Left lung (tissue), 10 donors: ENCODE measurements around the gene YY1. TPM values are rescaled to one million over a fixed set of nuclear protein-coding genes. Genes with fewer than 3 reads are reported as not detected.
A peak's percentile ranks its signal among the peaks of the same experiment; 100 is the strongest.
"Not testable (repeated sequence)": the region's sequence is repeated elsewhere in the genome, so short reads cannot be mapped to it uniquely, and the experiment has no call there.

ENCODE experiments used
- ATAC-seq: fragments of 200-7000 bp; cut with Tn5 transposase; one replicate; pipeline ENCODE4 v1.9.1; 2020; ENCODE audit warnings: moderate library complexity
- DNase-seq, 4 donors: peaks; one replicate each; pipeline ENCODE4 v3.0.0-alpha.2; 2013 to 2020
- H3K27ac ChIP-seq, 2 donors: fragments of 200-600 bp; sonication (generic) in 1 of 2; one replicate each; pipeline versions ENCODE4 v1.5.0 to v1.8.0; 2020 to 2021
- H3K27me3 ChIP-seq, 2 donors: fragments of 200-600 bp; sonication (generic) in 1 of 2; one replicate each; pipeline versions ENCODE4 v1.5.0 to v1.8.0; 2020 to 2021
- H3K36me3 ChIP-seq, 2 donors: fragments of 200-600 bp; sonication (generic) in 1 of 2; one replicate each; pipeline versions ENCODE4 v1.5.0 to v1.8.0; 2020 to 2021
- H3K4me1 ChIP-seq, 2 donors: fragments of 200-600 bp; one replicate each; pipeline ENCODE4 v1.8.0; 2021
- H3K4me3 ChIP-seq, 2 donors: fragments of 200-600 bp; sonication (generic) in 1 of 2; one replicate each; pipeline versions ENCODE4 v1.5.0 to v1.8.0; 2020 to 2021; ENCODE audit warnings: mild to moderate bottlenecking in 1 of 2
- H3K9me3 ChIP-seq, 2 donors: fragments of 200-600 bp; sonication (generic) in 1 of 2; one replicate each; pipeline versions ENCODE4 v1.5.0 to v1.8.0; 2020 to 2021
- intact Hi-C, 2 donors: fragments of 100-400 bp; cut with DNase I; formaldehyde crosslinking; loops; one replicate each; pipeline versions ENCODE4 v1.11.2 to v1.14.2; 2022
- polyA plus RNA-seq, 6 donors: library from polyadenylated mRNA; unstranded; fragments of 120-200 nt; gene quantifications; one replicate each; pipeline ENCODE4 v1.2.1, GENCODE V29; 2013; ENCODE audit not compliant: insufficient read length in 6 of 6
- total RNA-seq, 2 donors: library from RNA; stranded (reverse); fragmentation: NEBNext Ultra II Directional; extraction: Animal tissue kit (Norgen Biotek cat#: 25700); gene quantifications; one replicate each; pipeline ENCODE4 v1.2.1, GENCODE V29; 2021
- TF ChIP-seq, protein P1 (sequence below), 2 donors: fragments of 200-600 bp; sonication (generic) in 1 of 2; IDR thresholded peaks; one replicate each; pipeline versions ENCODE4 v1.5.0 to v1.8.0; 2021; ENCODE audit warnings: antibody characterized with exemption in 2 of 2
- donor health status: DM: no; HTN: yes; CAD: no.
- donor health status: DM: no; HTN: no; CAD: no.

Gene YY1
- total and polyA plus RNA-seq, 8 donors: 57.4 to 129 (median 119) TPM

GRCh38 chr14:100281286-100282082 is 42.5 kb downstream of the YY1 start:
- Histone ChIP-seq H3K9me3 (no peaks in the 10 kb centered on the region), H3K36me3 (peaks cover 0 to 11% of the 10 kb centered on the region in 2 donors), H3K27ac (peak overlapping the region; percentile 30 to 46), H3K4me1 (peaks cover 22 to 68% of the 10 kb centered on the region in 2 donors), H3K27me3 (no peaks in the 10 kb centered on the region), H3K4me3 (no peak overlapping the region)
- ATAC-seq (peak; percentile 20), DNase-seq (peak in 1 of 4 donors; percentile 64)
- intact Hi-C loops: no loop called here
- TF ChIP-seq, protein P1, sequence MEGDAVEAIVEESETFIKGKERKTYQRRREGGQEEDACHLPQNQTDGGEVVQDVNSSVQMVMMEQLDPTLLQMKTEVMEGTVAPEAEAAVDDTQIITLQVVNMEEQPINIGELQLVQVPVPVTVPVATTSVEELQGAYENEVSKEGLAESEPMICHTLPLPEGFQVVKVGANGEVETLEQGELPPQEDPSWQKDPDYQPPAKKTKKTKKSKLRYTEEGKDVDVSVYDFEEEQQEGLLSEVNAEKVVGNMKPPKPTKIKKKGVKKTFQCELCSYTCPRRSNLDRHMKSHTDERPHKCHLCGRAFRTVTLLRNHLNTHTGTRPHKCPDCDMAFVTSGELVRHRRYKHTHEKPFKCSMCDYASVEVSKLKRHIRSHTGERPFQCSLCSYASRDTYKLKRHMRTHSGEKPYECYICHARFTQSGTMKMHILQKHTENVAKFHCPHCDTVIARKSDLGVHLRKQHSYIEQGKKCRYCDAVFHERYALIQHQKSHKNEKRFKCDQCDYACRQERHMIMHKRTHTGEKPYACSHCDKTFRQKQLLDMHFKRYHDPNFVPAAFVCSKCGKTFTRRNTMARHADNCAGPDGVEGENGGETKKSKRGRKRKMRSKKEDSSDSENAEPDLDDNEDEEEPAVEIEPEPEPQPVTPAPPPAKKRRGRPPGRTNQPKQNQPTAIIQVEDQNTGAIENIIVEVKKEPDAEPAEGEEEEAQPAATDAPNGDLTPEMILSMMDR (IDR thresholded peaks at IDR 0.05): no peak

GRCh38 chr14:100282083-100282350 is 43.1 kb downstream of the YY1 start:
- intact Hi-C loops: no loop called here
- Histone ChIP-seq H3K27me3 (no peaks in the 10 kb centered on the region), H3K36me3 (peaks cover 0 to 6% of the 10 kb centered on the region in 2 donors), H3K4me3 (no peak overlapping the region), H3K27ac (no peak overlapping the region), H3K4me1 (peaks cover 22 to 68% of the 10 kb centered on the region in 2 donors), H3K9me3 (no peaks in the 10 kb centered on the region)
- TF ChIP-seq, protein P1 (IDR thresholded peaks at IDR 0.05): no peak
- no peak for DNase-seq
- no peak for ATAC-seq

DNA sequence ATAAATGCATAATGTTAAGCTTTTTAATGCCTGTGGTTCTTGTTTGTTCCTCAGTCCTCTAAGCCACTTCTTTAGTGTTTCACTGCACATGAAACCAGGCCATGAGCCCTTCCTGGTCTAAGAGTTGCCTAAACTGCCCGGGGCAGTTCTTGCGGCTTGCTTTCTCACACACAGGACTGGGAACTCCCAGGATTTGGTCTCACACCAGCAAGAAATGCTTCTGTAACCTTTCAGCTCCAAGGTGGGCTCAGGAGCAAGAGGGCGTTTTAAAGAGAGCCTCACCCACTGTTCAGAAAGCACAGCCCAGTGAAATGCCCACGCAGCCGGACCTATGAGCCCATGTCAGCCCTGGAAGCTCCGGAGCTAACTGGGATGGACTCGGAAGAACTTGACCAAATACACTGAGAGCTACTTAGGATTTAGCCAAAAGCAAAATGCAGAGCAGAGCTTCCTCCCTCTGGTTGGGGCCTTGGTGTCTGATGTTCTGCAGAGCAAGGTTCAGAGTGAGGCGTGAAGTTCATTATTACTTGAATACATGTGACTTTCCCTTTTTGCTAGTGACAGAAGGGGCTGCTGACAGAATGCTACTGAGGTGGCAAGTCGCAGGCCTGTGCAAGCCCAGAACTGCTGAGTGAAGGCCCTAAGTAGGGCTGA is 43.9 kb downstream of the YY1 start:
- intact Hi-C loops: no loop called here
- H3K4me1 ChIP-seq: peaks cover 22 to 65% of the 10 kb centered on the region in 2 donors
- TF ChIP-seq, protein P1 (IDR thresholded peaks at IDR 0.05): no peak
- peak overlapping the region in 1 of 2 donors; percentile 43 for H3K27ac ChIP-seq
- H3K36me3 ChIP-seq: no peaks in the 10 kb centered on the region
- no peak for DNase-seq
- H3K4me3 ChIP-seq: no peak overlapping the region
- H3K9me3 ChIP-seq: no peaks in the 10 kb centered on the region
- no peaks in the 10 kb centered on the region for H3K27me3 ChIP-seq
- no peak for ATAC-seq

DNA sequence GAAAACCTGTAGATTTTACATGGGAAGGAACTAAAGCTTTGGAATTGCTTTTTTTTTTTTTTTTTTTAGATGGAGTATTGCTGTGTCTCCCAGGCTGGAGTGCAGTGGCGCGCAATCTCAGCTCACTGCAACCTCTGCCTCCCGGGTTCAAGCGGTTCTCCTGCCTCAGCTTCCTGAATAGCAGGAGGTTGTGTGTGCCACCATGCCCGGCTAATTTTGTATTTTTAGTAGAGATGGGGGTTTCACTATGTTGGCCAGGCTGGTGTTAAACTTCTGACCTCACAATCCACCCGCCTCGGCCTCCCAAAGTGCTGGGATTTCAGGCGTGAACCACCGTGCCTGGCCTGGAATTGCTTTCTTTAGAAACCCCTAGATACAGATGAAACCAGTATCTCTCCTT is 44.5 kb downstream of the YY1 start:
- intact Hi-C loops: not testable (repeated sequence)

GRCh38 chr14:100283984-100284881 is 45.3 kb downstream of the YY1 start:
- peaks cover 13 to 52% of the 10 kb centered on the region in 2 donors for H3K4me1 ChIP-seq
- H3K27ac ChIP-seq: peak overlapping the region; percentile 84 to 88
- H3K36me3 ChIP-seq: no peaks in the 10 kb centered on the region
- DNase-seq: no peak
- intact Hi-C loops: no loop called here
- H3K27me3 ChIP-seq: no peaks in the 10 kb centered on the region
- no peaks in the 10 kb centered on the region for H3K9me3 ChIP-seq
- H3K4me3 ChIP-seq: peak overlapping the region; percentile 68 to 79
- TF ChIP-seq, protein P1 (IDR thresholded peaks at IDR 0.05): no peak
- no peak for ATAC-seq

More for the DNA sequence above, 44.5 kb downstream of the YY1 start:
- DNase-seq, H3K27ac ChIP-seq, H3K9me3 ChIP-seq, H3K36me3 ChIP-seq, H3K27me3 ChIP-seq, ATAC-seq, H3K4me3 ChIP-seq: not testable (repeated sequence)
- H3K4me1 ChIP-seq: peaks cover 19 to 60% of the 10 kb centered on the region in 2 donors
